A549 treated with Mapracorat at 1 μM for 4 hours (cell line): ENCODE data around the gene UNCX. TPM values are rescaled to one million over a fixed set of nuclear protein-coding genes. Genes with fewer than 3 reads are reported as not detected.

Source experiments
- total RNA-seq: library from RNA; stranded (reverse); fragments of 200-300 nt; extraction: Qiagen RNA extraction; gene quantifications from 5 replicates; pipeline ENCODE4 v1.2.3, GENCODE V29; 2022

Gene UNCX
- 0.07 to 0.08 TPM in 2 of 5 replicates, not detected in the others for total RNA-seq

GRCh38 chr7:1232623-1233332, at the start of gene UNCX:
TSS of gene UNCX (plus strand) at chr7:1232872. CDS start at chr7:1233018, 146 bp downstream.

Other genes starting within 250 kb of the UNCX start
- gene CYP2W1, start 249.7 kb upstream of the UNCX start, total RNA-seq = 0.10 TPM in 1 of 5 replicates, not detected in the others
- 1.7 to 2.3 TPM (median 1.9 TPM) in 5 replicates for gene GPR146, start 188.3 kb upstream of the UNCX start, total RNA-seq
- 0.98 to 1.5 TPM (median 1.2 TPM) in 5 replicates for gene GPER1, start 144.8 kb upstream of the UNCX start, total RNA-seq
- 50.7 to 59.0 TPM (median 55.4 TPM) in 5 replicates for gene ZFAND2A, start 72.7 kb upstream of the UNCX start, total RNA-seq
- 14.8 to 30.8 TPM (median 24.2 TPM) in 5 replicates for gene MICALL2, start 226.6 kb downstream of the UNCX start, total RNA-seq